ENCODE data around the gene FAM171A1.
"Not testable (repeated sequence)": the region's sequence is repeated elsewhere in the genome, so short reads cannot be mapped to it uniquely, and the experiment has no call there.

The FAM171A1 gene

DNA sequence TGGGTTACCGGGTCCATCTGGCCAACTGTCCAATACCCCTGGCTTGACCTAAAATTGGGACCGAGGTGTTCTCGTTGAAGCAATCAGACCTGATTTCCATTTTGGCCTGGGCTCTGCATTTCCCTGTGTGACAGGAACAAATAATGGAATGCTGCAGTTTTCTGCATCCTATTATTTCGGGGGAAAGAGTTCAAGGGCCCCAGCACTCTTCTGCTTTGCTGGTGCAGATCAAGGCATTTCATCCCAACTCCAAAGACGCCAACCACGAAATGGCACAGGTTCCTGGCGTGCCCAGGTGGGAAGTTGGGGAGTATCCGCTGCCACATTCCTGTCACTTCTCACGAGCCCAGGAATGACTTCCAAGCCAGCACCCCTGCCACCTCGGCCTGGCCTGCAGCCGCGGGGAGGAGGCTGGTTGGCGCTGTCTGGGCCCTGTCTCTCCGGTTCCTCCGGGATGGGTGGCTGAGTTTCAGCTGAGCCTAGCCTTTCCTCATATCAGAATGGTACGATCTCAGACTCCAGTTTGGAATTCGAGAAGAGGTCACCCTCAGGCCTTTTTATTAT lies 56.5 kb downstream of the FAM171A1 start:
- DNase-seq, result no peak

GRCh38 chr10:15313843-15314242 lies 57.2 kb downstream of the FAM171A1 start:
- no peak for DNase-seq

- DNase-seq, result no peak
Observed at GRCh38 chr10:15313047-15313446, 58.0 kb downstream of the FAM171A1 start.

DNA sequence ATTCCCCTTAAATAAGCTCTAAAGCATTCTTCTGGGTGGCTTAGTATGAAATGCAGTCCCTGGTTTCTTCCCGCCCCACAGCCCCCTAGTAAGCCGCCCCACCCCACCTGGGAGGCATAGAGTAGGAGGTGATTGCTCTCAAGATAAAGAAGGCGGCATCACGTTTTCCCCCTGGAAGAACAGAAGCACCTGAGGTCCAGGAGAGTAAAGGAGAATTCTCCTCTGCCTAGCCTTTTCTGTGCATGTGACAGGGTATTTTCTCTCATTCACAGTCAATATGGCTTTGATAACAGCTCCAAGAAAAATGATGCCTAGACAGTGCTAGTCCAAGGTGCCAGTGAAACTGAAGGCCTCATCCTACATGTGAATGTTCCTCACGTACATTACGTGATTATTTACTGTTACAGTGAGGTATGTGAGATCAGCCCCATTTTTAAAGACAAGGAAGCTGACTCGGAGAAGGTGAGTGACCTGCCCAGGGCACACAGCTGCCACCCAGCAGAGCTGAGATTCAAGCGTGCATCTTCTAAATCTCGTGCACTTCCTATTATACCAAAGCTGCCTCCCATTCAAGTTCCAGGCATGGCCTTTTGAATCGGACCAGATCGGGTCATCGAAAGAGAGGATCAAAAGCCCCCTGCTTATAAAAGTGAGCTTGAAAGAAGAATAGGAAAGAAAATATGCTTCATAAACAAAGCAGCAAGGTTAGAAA lies 59.4 kb downstream of the FAM171A1 start:
- no peak for DNase-seq

GRCh38 chr10:15310776-15311568 lies 60.1 kb downstream of the FAM171A1 start:
- no peak for DNase-seq

GRCh38 chr10:15309221-15309620 lies 61.9 kb downstream of the FAM171A1 start:
- no peak for DNase-seq

GRCh38 chr10:15306735-15307280 lies 64.3 kb downstream of the FAM171A1 start:
- no peak for DNase-seq

GRCh38 chr10:15305634-15306033 lies 65.5 kb downstream of the FAM171A1 start:
- no peak for DNase-seq

GRCh38 chr10:15305161-15305560 lies 65.9 kb downstream of the FAM171A1 start:
- no peak for DNase-seq

GRCh38 chr10:15302188-15302956 lies 68.7 kb downstream of the FAM171A1 start:
- DNase-seq, result not testable (repeated sequence)

DNA sequence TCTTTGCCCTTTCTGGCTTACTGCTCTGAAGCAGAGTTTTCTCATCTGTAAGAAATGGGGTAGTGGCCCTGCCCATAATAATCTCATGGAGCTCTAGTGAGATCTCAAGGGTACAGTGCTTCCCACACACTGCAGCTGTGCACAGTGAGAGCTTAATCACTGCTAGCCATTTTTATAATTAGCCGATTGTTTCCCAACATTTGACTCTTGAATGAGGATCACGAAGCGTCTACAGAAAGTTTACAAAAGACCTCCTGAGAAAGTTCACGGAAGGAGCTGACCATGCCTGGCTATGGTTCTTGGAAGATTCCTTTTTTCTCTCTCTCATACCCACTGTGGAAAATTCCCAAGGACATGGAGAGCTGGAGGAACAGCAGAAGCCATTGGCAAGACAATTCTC lies 70.4 kb downstream of the FAM171A1 start:
- DNase-seq, result no peak

DNA sequence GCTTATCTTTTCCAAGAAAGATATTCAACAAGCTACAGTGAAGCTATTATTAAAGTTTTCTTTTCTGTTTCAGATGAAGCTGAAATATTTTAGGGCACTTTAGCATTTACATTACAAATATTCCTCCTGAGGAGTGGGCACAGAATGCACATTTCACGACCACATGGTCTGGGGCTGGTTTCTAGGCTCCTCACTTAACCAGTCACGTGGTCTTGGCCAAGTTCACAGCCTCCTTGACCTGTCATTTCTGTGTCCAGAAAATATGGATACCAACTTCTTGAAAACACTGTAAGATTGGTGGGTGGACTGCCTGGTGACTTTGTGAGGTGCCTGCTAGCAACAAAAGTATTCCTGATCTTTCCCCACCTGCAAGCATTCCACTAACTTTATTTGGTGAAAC lies 70.9 kb downstream of the FAM171A1 start:
- no peak for DNase-seq

- DNase-seq, result no peak
Observed at GRCh38 chr10:15296701-15297100, 74.4 kb downstream of the FAM171A1 start.

DNA sequence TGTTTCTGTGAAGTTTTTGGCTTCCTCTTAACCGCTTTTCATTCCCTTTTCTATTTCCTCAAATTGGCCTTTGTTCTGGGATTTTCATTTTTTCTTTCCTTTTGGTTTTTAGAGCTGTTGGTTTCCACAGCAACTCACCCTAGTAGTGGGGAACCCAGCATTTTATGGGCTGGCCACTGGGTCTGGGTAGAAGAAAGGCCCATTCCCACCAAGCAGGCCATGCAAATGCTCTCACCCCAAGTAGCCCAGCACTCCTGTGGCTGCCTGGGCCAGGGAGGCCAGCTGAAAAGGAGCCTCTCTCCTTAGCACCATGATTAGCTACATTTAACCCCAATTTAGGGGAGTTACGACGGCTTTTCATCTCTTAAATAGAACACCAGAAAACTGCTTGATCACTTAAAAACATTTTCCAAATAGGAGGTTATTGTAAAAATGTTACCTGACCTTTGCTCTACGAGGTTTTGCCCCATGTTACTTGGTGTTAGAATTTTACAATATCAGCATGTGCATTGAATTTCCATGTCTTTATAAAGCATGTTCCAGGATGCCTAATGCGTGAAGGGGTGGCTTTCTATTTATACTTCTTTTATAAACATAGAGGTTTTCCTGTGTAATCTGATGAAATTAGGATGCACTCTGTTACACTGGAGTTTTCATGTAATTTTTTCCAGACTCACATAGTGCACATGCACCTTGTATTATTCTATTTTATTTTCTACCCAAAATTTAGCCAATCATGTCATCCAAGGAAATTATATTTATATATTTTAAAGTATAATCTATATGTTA lies 75.4 kb downstream of the FAM171A1 start:
- no peak for DNase-seq

DNA sequence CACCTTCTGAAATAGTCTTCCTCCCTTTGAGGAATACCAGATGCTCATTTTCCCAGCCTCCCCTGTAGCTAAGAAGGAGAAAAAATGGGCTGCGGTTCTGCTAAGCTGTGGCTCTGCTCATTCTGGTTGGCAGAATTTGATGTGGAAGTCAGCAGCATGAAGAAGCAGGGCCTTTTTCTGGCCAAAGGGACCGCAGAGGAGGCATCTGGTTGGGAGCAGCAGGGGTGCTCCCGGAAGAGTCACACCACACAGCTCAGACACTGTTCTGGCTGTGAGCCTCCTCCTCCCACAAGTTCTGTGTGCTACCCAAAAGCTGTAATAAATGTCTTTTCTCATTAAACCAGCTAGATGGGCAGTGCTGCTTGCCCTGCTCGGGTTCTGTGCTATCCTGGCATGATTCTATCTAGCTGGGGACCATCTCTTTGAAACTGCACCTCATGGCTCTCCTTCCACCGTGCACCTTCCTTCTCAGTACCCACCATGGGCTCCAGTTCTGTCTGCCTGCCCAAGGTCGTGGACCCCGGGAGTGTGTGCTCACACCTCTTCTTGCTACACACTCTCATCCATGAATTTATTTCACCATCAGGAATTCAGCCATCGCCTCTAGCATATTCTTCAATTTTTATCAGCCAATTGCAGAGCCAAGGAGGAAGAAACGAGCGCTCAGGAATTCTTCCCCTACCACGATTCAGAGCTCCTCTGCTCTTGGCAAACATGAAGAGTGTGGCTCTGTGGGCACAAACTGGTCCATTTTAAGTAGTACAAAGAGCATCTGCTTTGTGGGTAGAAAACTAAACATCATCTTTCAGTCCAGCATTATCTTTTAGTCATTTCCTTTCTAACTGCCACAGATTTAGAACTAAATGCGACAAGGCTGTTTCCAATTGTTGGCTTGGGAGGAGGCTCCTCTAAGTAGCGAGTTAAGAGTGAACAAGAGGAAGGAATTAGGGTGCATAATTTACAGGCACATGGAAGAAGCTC lies 76.9 kb downstream of the FAM171A1 start:
- DNase-seq, result no peak

GRCh38 chr10:15290671-15291070 lies 80.4 kb downstream of the FAM171A1 start:
- DNase-seq, result no peak

DNA sequence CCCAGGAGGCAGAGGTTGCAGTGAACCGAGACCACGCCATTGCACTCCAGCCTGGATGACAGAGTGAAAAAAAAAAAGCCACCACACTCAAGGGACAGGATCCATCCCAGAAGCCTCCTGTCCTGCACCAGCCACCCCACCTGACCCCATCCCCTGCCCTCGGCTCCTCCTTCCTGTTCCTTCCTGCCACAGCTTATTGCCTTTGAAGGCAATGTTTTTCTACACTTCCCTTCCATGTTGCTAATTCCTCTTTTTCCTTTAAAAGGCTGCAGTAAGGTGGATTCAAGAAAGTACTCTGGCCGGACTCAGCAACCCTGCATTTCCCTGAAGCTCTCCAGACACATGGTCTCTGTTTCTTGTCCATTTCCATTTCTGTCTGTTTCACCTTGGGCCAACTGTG lies 80.9 kb downstream of the FAM171A1 start:
- no peak for DNase-seq

GRCh38 chr10:15280974-15281373 lies 90.1 kb downstream of the FAM171A1 start:
- no peak for DNase-seq

GRCh38 chr10:15280462-15280861 lies 90.6 kb downstream of the FAM171A1 start:
- no peak for DNase-seq

- DNase-seq, result no peak
Observed at GRCh38 chr10:15279236-15279635, 91.9 kb downstream of the FAM171A1 start.

DNA sequence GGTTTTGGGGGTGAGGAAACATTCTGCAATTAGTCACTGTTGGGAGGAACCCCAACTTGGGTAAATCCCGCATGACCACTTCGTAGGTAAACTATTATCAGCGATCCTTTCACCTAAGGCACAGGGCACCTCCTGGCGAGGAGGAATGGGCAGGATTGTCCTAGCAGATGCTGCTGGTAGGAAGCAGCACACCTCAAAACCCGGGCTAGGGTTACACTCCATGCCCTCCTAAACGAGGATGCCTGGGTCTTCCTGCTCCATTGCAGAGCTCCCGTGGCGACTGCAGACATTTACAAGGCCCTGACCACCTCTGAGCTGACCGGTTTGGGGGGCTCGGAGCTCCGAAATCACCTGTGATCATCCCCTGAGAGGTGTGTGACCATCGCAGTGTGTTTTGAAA lies 92.3 kb downstream of the FAM171A1 start:
- DNase-seq, result no peak

Data from NCI-H2029 (cell line).